T-helper 9 cell (primary cell): ENCODE data around the gene RCC2.

Source experiments
- DNase-seq: peaks from one replicate; pipeline ENCODE4 v3.0.0-alpha.2; 2020

RCC2 gene

DNA sequence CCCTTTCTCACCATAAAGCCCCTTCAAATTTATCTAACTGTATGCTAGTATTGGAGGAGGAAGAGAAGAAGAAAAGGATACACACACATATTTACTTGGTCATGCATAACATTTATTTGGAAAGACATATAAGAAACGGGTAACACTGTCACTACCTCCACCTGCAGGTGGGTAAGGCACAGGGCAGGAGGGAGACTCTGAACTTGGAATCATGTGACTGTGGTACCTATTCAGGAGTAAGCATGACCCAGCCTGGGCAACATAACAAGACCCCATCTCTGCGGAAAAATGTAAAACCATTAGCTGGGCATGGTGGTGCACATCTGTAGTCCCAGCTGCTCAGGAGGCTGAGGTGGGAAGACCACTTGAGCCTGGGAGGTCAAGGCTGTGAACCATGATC is 68.9 kb downstream of the RCC2 start:
- DNase-seq, result no peak

DNA sequence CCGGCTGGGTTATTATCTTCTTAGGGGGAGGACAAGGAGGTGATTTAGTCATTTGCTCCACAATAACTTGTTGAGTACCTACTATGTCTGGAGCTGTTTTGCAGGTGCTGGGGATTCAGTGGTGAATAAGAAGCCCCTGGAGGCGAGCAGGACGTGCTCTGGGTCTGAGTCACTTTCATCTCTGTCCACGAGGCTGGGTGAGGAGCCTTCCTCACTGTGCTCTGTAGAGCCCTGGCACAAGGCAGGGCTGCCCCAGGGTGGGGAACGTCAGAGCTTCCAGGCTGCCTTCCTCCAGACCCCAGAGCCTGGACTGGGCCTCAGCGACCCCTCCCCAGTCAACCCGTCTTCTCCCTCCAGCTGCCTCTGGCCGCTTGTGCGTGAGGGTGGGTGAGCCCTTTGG is 70.0 kb downstream of the RCC2 start:
- no peak for DNase-seq

DNA sequence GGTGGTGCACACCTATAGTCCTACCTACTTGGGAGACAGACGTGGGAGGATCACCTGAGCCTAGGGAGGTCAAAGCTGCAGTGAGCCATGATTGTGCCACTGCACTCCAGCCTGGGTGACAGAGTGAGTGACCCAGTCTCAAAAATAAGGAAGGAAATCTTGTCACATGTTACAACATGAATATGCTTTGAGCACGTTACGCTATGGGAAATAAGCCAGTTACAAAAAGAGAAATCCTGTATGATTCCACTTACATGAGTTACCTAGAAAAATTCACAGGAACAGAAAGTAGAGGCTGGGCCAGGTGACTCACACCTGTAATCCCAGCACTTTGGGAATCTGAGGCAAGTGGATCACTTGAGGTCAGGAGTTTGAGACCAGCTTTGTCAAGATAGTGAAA is 74.2 kb downstream of the RCC2 start:
- DNase-seq, result no peak

DNA sequence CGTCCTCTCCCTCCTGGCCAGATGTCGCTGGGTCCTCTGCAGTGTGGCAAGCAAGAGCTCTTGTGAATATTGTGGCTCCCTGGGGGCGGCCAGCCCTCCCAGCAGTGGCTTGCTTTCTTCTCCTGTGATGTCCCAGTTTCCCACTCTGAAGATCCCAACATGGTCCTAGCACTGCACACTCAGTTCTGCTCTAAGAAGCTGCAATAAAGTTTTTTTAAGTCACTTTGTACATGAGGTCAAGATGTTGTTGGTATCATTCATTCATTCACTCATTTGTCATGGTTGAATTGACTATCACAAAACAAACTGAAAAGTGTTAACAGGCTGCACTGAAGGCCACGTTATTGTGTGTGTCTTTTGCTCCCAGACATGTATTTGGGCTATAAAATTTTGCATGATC is 75.7 kb downstream of the RCC2 start:
- no peak for DNase-seq

DNA sequence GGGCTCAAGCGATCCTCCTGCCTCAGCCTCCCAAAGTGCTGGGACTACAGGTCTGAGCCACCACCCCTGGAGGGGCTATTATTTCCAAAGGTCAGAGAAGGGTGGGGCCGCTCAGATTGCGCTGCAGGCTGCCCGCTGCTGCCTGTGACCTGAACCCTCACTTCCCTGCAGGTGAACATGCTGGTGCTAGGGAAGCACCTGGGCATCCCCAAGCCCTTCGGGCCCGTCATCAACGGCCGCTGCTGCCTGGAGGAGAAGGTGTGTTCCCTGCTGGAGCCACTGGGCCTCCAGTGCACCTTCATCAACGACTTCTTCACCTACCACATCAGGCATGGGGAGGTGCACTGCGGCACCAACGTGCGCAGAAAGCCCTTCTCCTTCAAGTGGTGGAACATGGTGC is 76.1 kb downstream of the RCC2 start:
- DNase-seq, result no peak

DNA sequence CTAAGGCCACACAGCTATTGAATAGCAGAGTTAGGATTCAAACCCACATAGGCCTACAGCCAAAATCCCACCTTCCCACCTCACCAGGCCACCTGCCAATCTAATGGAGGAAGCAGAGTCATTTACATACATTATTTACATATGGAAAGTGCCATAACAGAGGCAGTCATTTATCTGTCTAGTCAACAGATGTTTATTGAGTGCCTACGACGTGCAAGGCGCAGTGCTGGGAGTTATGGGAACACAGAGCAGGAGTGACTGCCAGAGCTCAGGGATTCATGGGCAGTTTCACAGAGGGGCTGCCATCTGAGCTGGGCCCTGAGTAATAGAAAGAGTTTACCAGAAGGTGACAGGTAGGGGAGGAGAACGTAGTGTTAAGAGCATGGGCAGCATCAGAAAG is 77.8 kb downstream of the RCC2 start:
- no peak for DNase-seq

DNA sequence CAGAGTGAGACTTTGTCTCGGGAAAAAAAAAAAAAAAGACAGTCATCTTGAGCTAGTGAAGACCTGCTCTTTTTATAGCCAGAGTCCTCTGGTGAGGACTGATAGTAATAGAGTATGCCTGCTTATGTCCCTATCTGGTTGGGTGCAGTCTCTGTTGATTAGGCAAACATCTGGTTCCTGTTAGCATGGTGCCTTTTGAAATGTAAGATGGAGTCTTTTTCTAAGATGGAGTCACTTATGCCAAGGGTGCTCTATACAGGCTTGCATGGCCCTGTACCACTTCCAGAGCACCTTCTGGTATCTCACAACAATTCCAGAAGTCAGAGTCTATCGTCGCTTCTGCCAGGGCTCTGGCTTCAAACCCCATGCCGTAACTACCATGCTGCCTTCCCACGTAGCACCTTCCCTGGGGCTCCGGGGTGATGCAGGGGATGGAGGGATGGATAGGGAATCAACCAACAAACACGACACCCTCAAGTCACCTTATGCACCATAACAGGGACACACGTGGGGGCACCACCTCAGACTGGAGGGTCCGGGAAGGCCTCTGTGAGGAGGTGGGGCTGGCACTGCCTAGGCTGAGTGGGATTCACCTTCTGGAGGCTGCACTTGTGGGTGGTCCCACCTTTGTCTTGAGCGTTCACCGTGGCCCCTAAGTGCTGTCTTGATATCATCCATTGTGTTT is 79.1 kb downstream of the RCC2 start:
- DNase-seq, result no peak

DNA sequence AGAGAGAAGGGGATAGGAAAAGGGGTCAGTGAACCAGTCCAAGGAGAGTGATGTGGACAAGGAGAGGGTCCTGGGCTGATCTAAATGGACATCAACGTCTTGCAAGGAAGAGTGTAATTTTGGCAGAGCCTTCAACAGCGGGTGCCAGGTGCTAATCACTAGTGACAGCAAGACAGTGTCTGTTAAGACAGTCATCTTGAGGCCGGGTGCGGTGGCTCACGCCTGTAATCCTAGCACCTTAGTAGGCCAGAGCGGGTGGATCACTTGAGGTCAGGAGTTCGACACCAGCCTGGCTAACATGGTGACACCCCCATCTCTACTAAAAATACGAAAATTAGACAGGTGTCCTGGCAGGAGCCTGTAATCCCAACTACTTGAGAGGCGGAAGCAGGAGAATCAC is 79.7 kb downstream of the RCC2 start:
- no peak for DNase-seq

DNA sequence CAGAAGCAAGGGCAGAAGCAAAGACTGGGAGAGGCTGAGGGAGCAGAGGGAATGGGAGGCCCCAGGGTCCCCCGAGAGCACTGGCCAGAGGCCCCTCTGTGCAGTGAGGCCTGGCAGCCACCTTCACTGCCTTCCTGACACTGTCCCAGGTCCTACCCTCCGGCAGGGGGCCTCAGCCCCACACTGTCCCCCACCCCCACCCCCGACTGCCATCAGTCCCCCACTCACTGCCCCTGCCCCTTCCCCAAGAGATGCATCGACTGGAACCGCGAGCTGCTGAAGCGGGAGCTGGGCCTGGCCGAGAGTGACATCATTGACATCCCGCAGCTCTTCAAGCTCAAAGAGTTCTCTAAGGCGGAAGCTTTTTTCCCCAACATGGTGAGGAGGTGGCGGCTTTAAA is 80.4 kb downstream of the RCC2 start:
- no peak for DNase-seq

DNA sequence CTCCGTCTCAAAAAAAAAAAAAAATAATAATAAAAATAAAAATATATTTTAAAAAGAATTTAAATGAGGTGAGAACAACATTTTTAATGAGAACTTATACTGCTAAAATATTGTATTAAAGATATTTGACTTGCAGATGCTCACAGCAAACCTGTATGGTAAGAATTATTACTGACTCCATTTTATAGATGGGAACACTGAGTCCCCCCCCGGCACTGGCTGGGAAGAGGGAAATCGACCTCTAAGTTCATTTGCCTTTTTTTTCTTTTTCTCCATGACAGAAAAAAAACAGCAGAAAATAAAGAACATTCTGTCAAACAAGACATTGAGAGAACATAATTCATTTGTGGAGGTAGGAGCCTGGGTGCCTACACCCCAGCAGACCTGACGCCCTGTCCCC is 80.9 kb downstream of the RCC2 start:
- no peak for DNase-seq
